DOHH2 (cell line): ENCODE results near the gene ICAM1.
A peak's percentile ranks its signal among the peaks of the same experiment; 100 is the strongest.

Experiments
- H3F3A ChIP-seq: fragments of 200-600 bp; sonication (generic), shearing (Covaris generic); 2 replicates; pipeline ENCODE4 v1.6.0; 2016; ENCODE audit warnings: antibody characterized with exemption, mild to moderate bottlenecking; ENCODE audit not compliant: control insufficient read depth, insufficient read depth
- H3K27ac ChIP-seq: fragments of 200-600 bp; sonication (generic); 2 replicates; pipeline ENCODE4 v1.5.1; 2014; ENCODE audit warnings: low read depth, mild to moderate bottlenecking, low read length, moderate library complexity
- H3K27me3 ChIP-seq: fragments of 200-600 bp; sonication (generic); 2 replicates; pipeline ENCODE4 v1.6.1; 2014; ENCODE audit warnings: mild to moderate bottlenecking, low read length, mixed read lengths; ENCODE audit not compliant: control insufficient read depth
- H3K36me3 ChIP-seq: fragments of 200-600 bp; sonication (generic); 2 replicates; pipeline ENCODE4 v1.6.1; 2014; ENCODE audit warnings: mild to moderate bottlenecking, low read length, moderate library complexity, mixed read lengths; ENCODE audit not compliant: control insufficient read depth
- H3K4me1 ChIP-seq: fragments of 200-600 bp; sonication (generic); 2 replicates; pipeline ENCODE4 v1.6.1; 2014; ENCODE audit warnings: mild to moderate bottlenecking, low read length, mixed read lengths; ENCODE audit not compliant: control insufficient read depth
- H3K4me2 ChIP-seq: fragments of 200-600 bp; sonication (generic); 2 replicates; pipeline ENCODE4 v1.6.0; 2014; ENCODE audit warnings: mild to moderate bottlenecking, low read length, moderate library complexity
- H3K4me3 ChIP-seq: fragments of 200-600 bp; sonication (generic); 2 replicates; pipeline ENCODE4 v1.5.1; 2014; ENCODE audit warnings: mild to moderate bottlenecking, low read length, mixed read lengths
- H3K79me2 ChIP-seq: fragments of 200-600 bp; sonication (generic); 2 replicates; pipeline ENCODE4 v1.6.1; 2014; ENCODE audit warnings: mild to moderate bottlenecking, low read length, mixed read lengths; ENCODE audit not compliant: control insufficient read depth
- H3K9me2 ChIP-seq: fragments of 200-600 bp; sonication (generic); replicated peaks from 2 replicates; pipeline ENCODE4 v1.6.1; 2014; ENCODE audit warnings: mild to moderate bottlenecking, low read length, mixed read lengths; ENCODE audit not compliant: control insufficient read depth
- H3K9me3 ChIP-seq: fragments of 200-600 bp; sonication (generic); 2 replicates; pipeline ENCODE4 v1.6.1; 2014; ENCODE audit warnings: antibody characterized with exemption, low read length, mixed read lengths; ENCODE audit not compliant: control insufficient read depth, insufficient read depth
- H4K20me1 ChIP-seq: fragments of 200-600 bp; sonication (generic); 2 replicates; pipeline ENCODE4 v1.6.0; 2014; ENCODE audit warnings: low read depth, mild to moderate bottlenecking, antibody characterized with exemption, low read length, moderate library complexity; ENCODE audit not compliant: control insufficient read depth, insufficient read depth
- CTCF ChIP-seq: fragments of 200-600 bp; sonication (generic); IDR thresholded peaks from one replicate; pipeline ENCODE4 v1.5.1; 2014; ENCODE audit warnings: antibody characterized with exemption, mild to moderate bottlenecking, low read depth, low read length; ENCODE audit not compliant: poor library complexity, severe bottlenecking
- EZH2phosphoT487 ChIP-seq: fragments of 200-600 bp; sonication (generic); IDR thresholded peaks from 2 replicates; pipeline ENCODE4 v1.6.1; 2017; ENCODE audit warnings: borderline replicate concordance, mild to moderate bottlenecking, antibody characterized with exemption, low read length, moderate library complexity, mixed read lengths

Gene ICAM1

GRCh38 chr19:10230173-10230860 lies 40.6 kb upstream of the ICAM1 start:
- Histone ChIP-seq H3K4me3 (peak overlapping the region; percentile 86), H3K4me2 (peak overlapping the region; percentile 85), H3K9me2 (no peaks in the 10 kb centered on the region), H3F3A (peaks cover 64% of the 10 kb centered on the region), H4K20me1 (peaks cover 20% of the 10 kb centered on the region), H3K4me1 (peaks cover 78% of the 10 kb centered on the region), H3K36me3 (peaks cover 60% of the 10 kb centered on the region), H3K79me2 (peaks cover 86% of the 10 kb centered on the region), H3K9me3 (no peaks in the 10 kb centered on the region), H3K27me3 (no peaks in the 10 kb centered on the region), H3K27ac (peak overlapping the region; percentile 100)
- TF ChIP-seq EZH2phosphoT487 (no peak), CTCF (peak; percentile 4)

GRCh38 chr19:10230861-10231611 lies 39.9 kb upstream of the ICAM1 start, which contains the start of gene S1PR2:
TSS of gene S1PR2 (minus strand) at chr19:10231331. CDS start at chr19:10224905, 6,426 bp downstream.
- Histone ChIP-seq H3K36me3 (peaks cover 53% of the 10 kb centered on the region), H3K27ac (peak within 1 kb of the TSS; percentile 100), H3K9me3 (no peaks in the 10 kb centered on the region), H3F3A (peaks cover 61% of the 10 kb centered on the region), H3K4me1 (peaks cover 78% of the 10 kb centered on the region), H3K9me2 (no peaks in the 10 kb centered on the region), H3K79me2 (peaks cover 78% of the 10 kb centered on the region), H3K4me2 (peak within 1 kb of the TSS; percentile 85), H3K4me3 (peak within 1 kb of the TSS; percentile 86), H4K20me1 (peaks cover 14% of the 10 kb centered on the region), H3K27me3 (no peaks in the 10 kb centered on the region)
- TF ChIP-seq CTCF = no peak
- TF ChIP-seq EZH2phosphoT487 = no peak

GRCh38 chr19:10231612-10232228 lies 39.2 kb upstream of the ICAM1 start:
- Histone ChIP-seq H3K36me3 (peaks cover 46% of the 10 kb centered on the region), H3K9me3 (no peaks in the 10 kb centered on the region), H3F3A (peaks cover 60% of the 10 kb centered on the region), H3K27me3 (no peaks in the 10 kb centered on the region), H3K79me2 (peaks cover 72% of the 10 kb centered on the region), H3K4me3 (peak overlapping the region; percentile 86), H4K20me1 (peaks cover 10% of the 10 kb centered on the region), H3K27ac (peak overlapping the region; percentile 100), H3K4me1 (peaks cover 77% of the 10 kb centered on the region), H3K9me2 (no peaks in the 10 kb centered on the region), H3K4me2 (peak overlapping the region; percentile 85)
- TF ChIP-seq CTCF (no peak), EZH2phosphoT487 (no peak)
